ENCODE data around the gene ACBD3.

DNA sequence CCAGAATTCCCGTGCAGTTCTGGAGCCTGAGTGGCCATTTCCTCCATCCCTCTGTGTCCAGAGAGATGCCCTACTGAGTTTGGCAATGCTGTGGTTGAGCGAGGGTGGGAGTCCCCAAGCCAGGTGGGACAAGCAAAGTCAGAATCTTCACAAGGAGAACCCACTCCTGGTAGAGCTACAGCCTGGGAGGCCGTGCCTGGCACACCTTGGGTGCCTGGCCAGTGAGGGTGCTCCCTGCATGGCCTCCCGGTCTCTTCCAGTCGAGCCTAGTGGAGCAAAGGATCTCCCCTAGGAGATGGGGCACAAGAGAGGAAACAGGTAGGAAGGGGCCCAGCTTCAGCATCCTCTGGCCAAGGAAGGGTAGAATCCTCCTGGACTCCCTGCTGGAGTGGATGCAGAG is 66.1 kb downstream of the ACBD3 start:
- TF ChIP-seq, protein P1, sequence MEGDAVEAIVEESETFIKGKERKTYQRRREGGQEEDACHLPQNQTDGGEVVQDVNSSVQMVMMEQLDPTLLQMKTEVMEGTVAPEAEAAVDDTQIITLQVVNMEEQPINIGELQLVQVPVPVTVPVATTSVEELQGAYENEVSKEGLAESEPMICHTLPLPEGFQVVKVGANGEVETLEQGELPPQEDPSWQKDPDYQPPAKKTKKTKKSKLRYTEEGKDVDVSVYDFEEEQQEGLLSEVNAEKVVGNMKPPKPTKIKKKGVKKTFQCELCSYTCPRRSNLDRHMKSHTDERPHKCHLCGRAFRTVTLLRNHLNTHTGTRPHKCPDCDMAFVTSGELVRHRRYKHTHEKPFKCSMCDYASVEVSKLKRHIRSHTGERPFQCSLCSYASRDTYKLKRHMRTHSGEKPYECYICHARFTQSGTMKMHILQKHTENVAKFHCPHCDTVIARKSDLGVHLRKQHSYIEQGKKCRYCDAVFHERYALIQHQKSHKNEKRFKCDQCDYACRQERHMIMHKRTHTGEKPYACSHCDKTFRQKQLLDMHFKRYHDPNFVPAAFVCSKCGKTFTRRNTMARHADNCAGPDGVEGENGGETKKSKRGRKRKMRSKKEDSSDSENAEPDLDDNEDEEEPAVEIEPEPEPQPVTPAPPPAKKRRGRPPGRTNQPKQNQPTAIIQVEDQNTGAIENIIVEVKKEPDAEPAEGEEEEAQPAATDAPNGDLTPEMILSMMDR (IDR thresholded peaks at IDR 0.05), result no peak
- no peak for TF ChIP-seq POLR2A (IDR thresholded peaks at IDR 0.05)

All from esophagus squamous epithelium (tissue), 4 donors.